ENCODE data around the gene PEAR1. TPM values are rescaled to one million over a fixed set of nuclear protein-coding genes. Genes with fewer than 3 reads are reported as not detected.

Gene PEAR1
- total RNA-seq, 1 donor from 2014 or later = 0.05 TPM

- peak; percentile 51 for DNase-seq (ENCODE audit: low read depth)
Observed at GRCh38 chr1:156860113-156860627, 33.3 kb upstream of the PEAR1 start.

- peak; percentile 65 for DNase-seq (ENCODE audit: low read depth)
Observed at GRCh38 chr1:156860628-156861423, 32.7 kb upstream of the PEAR1 start, which contains the start of gene NTRK1. Gene NTRK1, plus strand, starts transcription at chr1:156860865. Its CDS starts 70 bp downstream, at chr1:156860935.

- DNase-seq (ENCODE audit: low read depth) = no peak
Observed at GRCh38 chr1:156862584-156862983, 30.9 kb upstream of the PEAR1 start.

DNA sequence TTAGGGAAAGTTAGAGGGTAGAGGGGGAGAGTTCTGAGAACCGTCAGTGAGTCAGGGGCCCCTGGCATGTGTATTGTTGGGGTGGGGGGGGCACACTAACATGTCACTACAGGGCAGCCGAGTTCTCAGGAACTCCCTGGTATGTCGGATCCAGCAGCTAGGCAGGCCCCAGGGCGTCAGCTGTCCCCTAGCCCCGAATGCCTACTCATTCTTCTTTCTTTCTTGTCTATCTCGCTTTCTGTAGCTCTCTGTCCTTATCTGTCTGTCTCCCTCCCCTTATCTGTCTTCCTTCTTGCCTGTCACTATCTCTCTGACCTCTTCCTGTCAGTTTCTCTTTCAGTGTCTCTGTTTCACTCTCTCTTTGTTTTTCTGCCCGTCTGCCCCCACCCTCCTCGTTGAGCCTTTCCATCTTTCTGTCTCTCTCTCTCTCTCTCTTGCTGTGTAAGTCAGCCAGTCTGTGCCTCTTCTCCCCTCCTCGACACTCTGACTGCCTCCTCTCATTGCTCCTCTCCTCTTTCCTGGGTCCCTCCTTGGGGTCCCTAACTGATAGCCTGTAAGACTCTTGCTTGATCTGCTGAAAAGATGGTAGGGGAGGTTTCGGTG is 30.4 kb upstream of the PEAR1 start:
- no peak for DNase-seq (ENCODE audit: low read depth)

DNA sequence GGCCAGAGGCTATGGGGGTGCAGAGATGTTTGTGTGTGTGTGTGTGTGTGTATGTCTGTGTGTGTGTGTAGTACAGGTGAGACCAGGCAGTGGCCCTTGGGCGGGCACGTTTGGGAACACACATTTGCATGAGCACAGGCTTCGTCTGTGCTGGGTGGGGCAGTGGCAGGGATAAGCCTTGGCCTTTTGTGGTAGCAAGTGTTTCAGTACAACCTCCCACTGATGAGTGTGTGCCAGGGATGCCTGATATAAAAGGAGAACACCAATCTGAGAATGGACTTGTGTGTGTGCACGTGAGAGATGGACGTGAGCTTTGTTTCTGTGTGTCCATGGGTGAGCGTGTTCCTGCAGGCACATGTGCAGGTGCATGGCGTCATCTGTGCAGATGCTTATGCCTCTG is 29.9 kb upstream of the PEAR1 start:
- no peak for DNase-seq (ENCODE audit: low read depth)

DNA sequence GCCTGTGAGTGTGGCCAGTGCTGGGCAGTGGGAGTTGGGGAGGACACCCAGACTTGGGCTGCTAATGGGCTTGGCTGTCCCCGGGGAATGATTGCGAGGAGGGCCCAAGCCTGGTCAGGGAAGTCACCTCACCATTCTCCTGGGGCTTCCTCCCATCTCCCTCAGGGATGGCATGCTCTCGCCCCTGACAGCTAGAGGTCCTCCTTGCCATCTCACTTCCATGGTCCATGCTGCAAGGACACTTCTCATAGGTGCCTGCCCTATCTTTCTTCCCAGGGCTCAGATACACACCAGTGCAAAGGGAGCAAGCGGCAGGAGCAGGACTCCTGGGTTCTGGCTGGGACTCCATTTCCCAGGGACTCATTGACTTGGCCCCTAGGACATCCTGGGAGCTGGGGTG is 28.7 kb upstream of the PEAR1 start:
- no peak for DNase-seq (ENCODE audit: low read depth)

DNA sequence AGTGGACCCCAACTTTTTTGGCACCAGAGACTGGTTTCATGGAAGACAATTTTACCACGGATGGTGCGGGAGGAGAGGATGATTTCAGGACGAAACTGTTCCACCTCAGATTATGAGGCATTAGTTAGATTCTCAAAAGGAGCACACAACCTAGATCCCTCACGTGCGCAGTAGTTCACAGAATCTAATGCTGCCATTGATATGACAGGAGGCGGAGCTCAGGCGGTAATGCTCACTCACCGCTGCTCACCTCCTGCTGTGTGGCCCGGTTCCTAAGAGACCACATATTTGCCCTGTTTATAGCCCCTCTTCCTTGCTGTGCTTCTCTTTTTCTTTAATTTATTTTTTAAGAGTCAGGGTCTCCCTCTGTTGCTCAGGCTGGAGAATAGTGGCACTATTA is 28.3 kb upstream of the PEAR1 start:
- no peak for DNase-seq (ENCODE audit: low read depth)

GRCh38 chr1:156865865-156866248 is 27.7 kb upstream of the PEAR1 start:
- DNase-seq (ENCODE audit: low read depth) = no peak

DNA sequence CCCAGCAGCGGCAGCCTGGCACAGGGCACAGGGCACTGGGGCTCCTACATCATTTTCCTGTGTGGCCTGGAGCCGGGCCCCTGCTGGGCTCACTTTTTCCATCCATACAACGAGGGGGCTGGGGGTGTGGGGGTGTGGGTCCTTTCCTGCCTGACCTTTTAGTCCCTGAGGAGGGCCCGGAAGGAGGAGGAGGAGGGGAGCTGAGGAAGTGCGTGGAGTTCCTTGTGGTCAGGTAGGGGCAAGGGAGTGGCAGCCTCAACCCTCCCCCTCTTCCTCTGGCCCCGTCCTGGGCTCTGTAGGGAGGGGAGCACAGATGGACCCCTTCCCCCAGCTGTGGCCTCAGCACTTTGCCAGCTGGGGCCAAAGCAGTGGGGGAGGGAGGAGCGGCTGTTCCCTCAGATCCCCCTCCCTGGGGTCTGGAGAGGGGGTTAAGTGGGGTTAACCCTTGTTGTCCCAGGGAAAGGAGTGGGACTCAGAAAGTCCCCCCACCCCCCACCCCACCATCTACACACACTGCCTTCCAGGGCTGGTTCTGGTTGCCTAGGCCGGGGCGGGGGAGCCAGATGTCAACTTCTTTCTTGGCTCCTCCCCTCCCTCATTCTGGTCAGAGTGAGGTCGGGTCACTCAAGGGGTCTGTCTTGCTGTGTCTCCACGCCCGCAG is 27.1 kb upstream of the PEAR1 start:
- no peak for DNase-seq (ENCODE audit: low read depth)

DNA sequence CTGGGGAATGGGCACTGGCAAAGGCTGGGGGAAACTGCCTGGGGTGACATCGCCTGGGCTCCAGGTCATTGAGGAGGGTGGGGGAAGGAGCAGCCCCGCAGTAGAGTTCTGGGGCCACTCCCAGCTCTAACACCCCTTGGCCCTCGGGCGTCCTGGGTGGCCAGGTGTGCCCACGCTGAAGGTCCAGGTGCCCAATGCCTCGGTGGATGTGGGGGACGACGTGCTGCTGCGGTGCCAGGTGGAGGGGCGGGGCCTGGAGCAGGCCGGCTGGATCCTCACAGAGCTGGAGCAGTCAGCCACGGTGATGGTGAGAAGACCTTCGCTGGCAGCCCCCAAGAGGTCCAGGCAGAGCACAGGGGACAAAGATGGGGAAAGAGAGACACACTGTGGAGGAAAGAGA is 25.2 kb upstream of the PEAR1 start:
- no peak for DNase-seq (ENCODE audit: low read depth)

DNA sequence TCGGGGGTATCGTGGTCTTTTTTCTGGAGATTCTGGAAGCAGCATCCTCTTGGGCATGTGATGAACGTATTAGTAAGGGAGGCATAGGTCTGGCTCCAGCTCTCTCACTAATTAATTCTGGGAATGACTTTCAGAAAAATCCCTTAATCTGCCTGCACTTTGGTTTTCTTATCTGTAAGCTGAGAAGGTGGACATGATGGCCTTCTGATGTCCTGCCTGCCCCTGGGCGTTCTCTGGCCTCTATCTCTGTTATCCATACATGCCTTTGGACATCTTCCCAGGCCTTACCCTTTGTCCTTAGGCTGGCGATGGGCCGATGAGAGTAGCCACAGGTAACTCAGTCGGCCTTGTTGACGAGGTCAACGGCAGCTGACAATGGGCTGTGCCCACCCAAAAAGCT is 24.1 kb upstream of the PEAR1 start:
- no peak for DNase-seq (ENCODE audit: low read depth)

DNA sequence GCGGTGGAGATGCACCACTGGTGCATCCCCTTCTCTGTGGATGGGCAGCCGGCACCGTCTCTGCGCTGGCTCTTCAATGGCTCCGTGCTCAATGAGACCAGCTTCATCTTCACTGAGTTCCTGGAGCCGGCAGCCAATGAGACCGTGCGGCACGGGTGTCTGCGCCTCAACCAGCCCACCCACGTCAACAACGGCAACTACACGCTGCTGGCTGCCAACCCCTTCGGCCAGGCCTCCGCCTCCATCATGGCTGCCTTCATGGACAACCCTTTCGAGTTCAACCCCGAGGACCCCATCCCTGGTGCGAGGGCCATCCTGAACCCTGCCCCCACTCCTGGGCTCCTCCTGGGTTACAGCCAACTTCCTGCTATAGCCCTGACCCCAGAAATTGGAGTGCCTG is 19.9 kb upstream of the PEAR1 start:
- no peak for DNase-seq (ENCODE audit: low read depth)

DNA sequence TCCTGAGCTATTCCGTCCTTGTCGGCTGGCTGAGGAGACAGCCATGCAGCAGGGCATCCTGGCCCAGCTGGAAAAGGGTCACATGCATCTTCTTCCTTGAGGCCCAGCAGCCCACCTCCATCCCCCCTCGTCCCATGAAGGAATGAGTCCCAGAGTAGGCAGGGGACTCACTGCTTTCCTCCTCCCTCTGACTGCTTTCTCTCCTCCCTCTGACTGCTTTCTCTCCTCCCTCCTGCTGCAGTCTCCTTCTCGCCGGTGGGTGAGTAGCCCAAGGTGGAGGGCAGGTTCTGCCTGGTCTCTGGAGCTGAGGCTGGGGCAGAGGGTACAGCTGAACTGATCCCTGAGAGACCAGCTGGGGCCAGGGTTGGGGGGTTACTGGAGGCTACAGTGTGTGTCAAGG is 19.4 kb upstream of the PEAR1 start:
- no peak for DNase-seq (ENCODE audit: low read depth)

DNA sequence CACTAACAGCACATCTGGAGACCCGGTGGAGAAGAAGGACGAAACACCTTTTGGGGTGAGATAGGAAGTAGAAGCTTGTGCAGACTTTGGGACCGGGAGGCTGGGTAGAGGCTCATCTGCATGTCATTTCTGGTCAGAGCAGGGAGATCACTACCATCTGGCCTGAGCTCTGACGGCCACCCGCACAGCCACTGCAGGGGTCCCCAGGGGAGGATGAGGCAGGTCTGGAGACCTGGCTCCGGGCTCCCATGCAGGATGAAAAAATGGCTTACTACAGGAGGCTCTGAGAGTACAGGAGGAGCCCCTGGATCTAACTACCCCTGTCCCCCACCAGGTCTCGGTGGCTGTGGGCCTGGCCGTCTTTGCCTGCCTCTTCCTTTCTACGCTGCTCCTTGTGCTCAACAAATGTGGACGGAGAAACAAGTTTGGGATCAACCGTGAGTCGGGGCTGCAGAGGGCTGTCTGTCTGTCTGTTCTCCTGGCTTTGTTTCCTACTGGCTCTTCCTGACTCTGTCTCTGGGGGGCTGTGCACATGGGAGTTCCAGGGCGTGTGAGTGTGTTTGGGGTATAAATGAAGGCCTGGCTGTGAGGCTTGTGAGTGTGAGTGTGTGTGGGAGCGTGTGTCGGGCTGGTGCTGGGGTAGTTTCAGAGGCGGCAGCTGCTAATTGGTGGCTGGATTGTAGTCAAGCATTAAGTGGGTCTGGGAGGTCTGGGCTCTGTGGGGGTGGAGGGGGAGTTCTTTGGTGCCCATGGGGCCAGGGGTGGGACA is 18.8 kb upstream of the PEAR1 start:
- DNase-seq (ENCODE audit: low read depth) = no peak

DNA sequence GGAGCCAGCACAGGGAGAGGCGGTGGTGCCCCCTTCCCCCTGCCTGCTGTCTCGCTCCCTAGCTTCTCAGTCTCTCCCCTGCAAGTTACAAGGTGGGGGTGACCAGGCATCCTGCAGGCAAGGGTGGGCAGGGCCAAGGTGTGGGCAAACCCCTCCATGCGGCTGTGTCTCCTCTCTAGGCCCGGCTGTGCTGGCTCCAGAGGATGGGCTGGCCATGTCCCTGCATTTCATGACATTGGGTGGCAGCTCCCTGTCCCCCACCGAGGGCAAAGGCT is 18.2 kb upstream of the PEAR1 start:
- no peak for DNase-seq (ENCODE audit: low read depth)

DNA sequence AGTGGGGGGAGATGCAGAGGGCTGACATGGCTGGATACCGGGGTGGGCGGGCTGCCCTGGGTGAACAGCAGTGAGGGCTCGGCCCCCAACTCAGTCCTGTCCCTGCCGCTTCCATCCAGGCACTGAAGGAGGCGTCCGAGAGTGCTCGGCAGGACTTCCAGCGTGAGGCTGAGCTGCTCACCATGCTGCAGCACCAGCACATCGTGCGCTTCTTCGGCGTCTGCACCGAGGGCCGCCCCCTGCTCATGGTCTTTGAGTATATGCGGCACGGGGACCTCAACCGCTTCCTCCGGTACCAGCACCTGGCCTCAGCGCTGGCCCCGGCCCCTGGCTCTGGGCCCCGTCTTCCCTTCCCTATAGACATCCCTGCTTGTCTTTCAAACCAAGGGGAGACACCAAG is 17.2 kb upstream of the PEAR1 start:
- no peak for DNase-seq (ENCODE audit: low read depth)

GRCh38 chr1:156877433-156878170 is 15.9 kb upstream of the PEAR1 start:
- no peak for DNase-seq (ENCODE audit: low read depth)

GRCh38 chr1:156879876-156880275 is 13.6 kb upstream of the PEAR1 start:
- no peak for DNase-seq (ENCODE audit: low read depth)

GRCh38 chr1:156880473-156880872 is 13.0 kb upstream of the PEAR1 start:
- no peak for DNase-seq (ENCODE audit: low read depth)

DNA sequence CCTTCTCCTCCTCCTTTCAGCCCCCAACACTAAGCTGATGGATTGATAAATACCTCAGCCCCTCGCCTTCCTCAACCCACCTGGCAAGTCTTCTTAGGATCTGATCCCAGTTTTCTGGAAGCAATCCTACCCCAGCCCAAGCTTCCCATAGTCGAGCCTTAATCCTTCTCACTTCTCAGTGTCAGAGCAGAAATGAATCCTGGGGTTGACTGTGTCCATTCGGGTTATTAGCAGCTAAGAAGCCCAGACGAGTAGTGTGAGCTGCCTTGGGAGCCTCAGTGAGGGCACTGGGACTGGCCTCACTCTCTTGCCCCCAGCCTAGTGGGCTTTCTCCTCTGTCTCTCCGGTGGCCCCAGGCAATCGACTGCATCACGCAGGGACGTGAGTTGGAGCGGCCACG is 12.4 kb upstream of the PEAR1 start:
- DNase-seq (ENCODE audit: low read depth) = no peak

DNA sequence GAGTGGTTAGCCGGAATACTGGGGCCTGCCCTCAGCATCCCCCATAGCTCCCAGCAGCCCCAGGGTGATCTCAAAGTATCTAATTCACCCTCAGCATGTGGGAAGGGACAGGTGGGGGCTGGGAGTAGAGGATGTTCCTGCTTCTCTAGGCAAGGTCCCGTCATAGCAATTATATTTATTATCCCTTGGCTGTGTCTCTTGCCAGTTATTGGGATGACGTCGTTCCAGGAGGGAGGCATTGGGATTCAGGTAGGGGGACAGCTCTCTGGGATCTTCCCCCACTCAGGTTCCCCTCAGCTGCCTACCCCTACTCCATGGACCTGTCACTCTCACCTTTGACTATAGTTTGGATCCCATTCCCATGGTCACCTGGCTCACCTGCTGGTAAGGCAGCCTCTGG is 11.9 kb upstream of the PEAR1 start:
- DNase-seq (ENCODE audit: low read depth) = no peak
